GM19452 (cell line): ENCODE measurements around the gene NCKIPSD.

Experiments used
- ATAC-seq: cut with Tn5 transposase; IDR thresholded peaks from one replicate; pipeline ENCODE4 v1.9.1; 2021; ENCODE audit not compliant: unreplicated experiment

The NCKIPSD gene

GRCh38 chr3:48628277-48629017, 57.3 kb downstream of the NCKIPSD start:
- no peak for ATAC-seq

- no peak for ATAC-seq
Measured at GRCh38 chr3:48625600-48625999, 60.1 kb downstream of the NCKIPSD start.

GRCh38 chr3:48624767-48625166, 60.9 kb downstream of the NCKIPSD start:
- ATAC-seq = no peak

GRCh38 chr3:48623851-48624547, 61.7 kb downstream of the NCKIPSD start:
- ATAC-seq = no peak
